IPS-NIHi11 (cell line): ENCODE results near the gene CCDC74A.
"Not testable (repeated sequence)": the region's sequence is repeated elsewhere in the genome, so short reads cannot be mapped to it uniquely, and the experiment has no call there.

Experiments used
- DNase-seq: peaks from one replicate; pipeline ENCODE4 v3.0.0; 2012; ENCODE audit warnings: mixed read lengths, low spot score

CCDC74A gene

DNA sequence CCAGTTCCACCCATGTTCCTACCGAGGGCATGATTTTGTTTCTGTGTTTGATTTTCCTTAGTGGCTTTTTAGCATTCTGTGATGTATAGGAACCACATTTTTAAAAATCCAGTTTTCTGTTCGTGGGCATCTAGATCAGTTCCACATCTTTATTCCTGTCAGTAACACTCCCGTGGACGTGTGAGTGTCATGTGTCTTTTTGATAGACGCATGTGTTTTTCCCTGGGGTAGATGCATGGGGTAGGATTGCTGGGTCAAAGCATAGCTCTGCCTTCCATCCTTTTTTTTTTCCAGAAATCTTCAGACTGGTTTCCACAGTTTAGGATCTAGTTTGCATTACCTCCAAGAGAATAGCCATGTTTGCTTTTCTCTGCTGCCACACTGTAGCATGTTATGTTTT lies 38.7 kb downstream of the CCDC74A start:
- DNase-seq, result no peak

DNA sequence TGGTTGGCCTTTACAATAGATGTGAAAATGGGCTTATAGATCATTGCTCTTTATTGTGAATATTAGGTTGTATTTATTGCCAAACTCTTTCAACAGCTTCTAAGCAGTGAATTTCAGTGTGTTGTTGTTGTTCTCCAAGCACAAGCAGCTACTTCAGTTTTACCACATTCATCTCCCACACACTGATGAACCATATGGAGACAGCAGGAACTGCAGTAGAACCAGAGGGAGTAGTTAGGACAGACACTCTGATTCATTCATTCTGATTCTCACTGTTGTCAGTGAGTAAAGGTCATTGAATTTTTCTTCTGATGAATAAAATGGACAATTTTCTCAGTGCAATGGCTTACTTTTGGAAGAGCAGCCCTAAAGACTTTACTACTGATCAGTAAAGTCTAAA lies 40.2 kb downstream of the CCDC74A start:
- DNase-seq, result no peak

DNA sequence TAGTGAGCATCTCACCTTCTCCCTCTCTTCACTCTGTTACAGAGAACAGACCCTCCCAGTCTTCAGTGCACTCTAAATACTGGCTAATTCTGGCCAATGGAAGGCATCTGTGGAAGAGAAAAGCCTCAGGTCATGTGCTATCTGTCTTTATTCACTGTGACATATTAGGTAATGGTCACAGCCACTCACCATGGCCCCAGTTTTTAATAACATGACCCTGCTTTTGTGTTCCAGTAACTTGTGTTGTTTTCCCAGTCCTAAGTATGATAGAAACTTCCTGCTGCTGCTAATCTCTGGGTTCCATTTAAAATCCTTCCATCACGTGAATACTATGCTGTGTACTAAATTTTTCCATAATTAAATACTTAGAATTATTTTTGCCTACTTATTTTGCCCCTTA lies 40.7 kb downstream of the CCDC74A start:
- not testable (repeated sequence) for DNase-seq

DNA sequence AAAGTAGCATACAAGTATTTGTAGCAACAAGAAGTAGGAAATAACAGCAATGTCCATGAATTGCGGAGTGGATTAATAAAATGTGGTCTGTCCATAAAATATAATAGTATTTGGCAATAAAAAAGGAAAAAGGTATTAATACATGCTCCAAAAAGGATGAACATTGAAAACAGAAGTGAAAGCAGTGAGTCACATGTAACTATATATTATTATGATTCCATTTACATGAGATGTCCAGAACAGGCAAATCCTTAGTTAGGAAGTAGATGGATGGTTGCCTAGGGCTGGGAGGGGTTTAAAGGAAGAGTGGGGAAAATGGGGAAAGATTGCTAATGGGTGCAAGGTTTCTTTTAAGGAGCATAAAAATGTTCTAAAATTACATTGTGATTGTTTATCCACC lies 44.5 kb downstream of the CCDC74A start:
- no peak for DNase-seq

DNA sequence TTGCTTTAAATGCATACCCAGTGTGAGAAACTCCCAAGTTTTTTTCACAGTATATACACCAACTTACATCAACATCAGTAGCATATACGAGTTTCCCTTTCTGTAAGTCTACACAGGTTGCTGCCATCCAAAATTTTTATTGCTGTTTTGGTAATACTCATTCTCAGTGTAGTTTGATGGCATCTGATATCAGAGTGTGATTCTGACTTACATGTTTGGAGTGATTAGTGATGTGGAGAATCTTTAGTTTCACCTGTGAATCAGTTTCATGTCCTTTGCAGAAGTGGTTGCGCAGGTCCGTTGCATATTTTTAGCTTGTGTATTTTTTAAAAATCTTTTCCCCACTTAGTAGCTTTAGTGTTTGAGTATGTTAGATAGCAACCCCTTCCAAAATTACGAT lies 50.1 kb downstream of the CCDC74A start:
- no peak for DNase-seq

DNA sequence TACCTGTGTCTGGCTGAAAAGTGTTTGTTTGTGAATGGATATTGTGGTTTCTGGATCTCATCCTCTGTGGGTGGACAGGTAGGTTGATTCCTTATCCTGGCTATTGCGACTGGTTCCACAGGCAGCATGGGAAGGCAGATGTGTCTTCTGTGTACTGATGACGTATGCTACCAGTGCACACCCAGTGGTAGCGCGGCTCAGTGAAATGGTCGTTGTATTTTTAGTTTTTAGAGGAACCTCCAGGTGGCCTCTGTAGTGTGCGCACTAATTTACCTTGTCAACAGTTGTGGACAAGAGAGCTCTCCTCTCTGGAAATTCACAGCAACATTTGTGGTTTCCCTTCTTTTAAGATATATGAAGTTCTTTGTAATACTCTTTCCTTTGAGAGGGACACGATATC lies 52.5 kb downstream of the CCDC74A start:
- no peak for DNase-seq
